Measurements from ENCODE around the gene GOLIM4. TPM values are rescaled to one million over a fixed set of nuclear protein-coding genes. Genes with fewer than 3 reads are reported as not detected.

Gene GOLIM4
- total and polyA plus RNA-seq, 2 experiments from 2014 or later = 34.4 to 50.5 TPM

GRCh38 chr3:167978071-167978470, 117.7 kb downstream of the GOLIM4 start:
- Histone ChIP-seq H3F3A (replicated peaks; ENCODE audit: low read depth) (no peaks in the 10 kb centered on the region), H3K4me2 (no peak overlapping the region), H3K4me1 (ENCODE audit: insufficient read depth) (no peaks in the 10 kb centered on the region), H3K4me3 (no peak overlapping the region), H2AFZ (no peak overlapping the region), H3K27me3 (ENCODE audit: insufficient read depth) (no peaks in the 10 kb centered on the region), H3K36me3 (ENCODE audit: insufficient read depth) (no peaks in the 10 kb centered on the region), H3K79me2 (replicated peaks; ENCODE audit: insufficient read depth) (no peaks in the 10 kb centered on the region), H3K27ac (ENCODE audit: low read depth) (no peak overlapping the region), H3K9me2 (ENCODE audit: insufficient read depth) (no peaks in the 10 kb centered on the region), H4K20me1 (replicated peaks; ENCODE audit: insufficient read depth) (no peaks in the 10 kb centered on the region)
- no peaks in the 10 kb centered on the region for H3K27me3 Mint-ChIP-seq (ENCODE audit: insufficient read depth, low read depth, poor library complexity)
- H3K36me3 Mint-ChIP-seq (ENCODE audit: low read depth) = no peaks in the 10 kb centered on the region
- TF ChIP-seq ZNF114 (CRISPR knock-in tag; IDR thresholded peaks at IDR 0.05) = no peak
- TF ChIP-seq EZH2phosphoT487 (IDR thresholded peaks at IDR 0.05; ENCODE audit: unreplicated experiment) = no peak
- H3K4me1 Mint-ChIP-seq = no peaks in the 10 kb centered on the region
- no peak for ATAC-seq
- H3K4me3 Mint-ChIP-seq = no peak overlapping the region
- H3K9me3 Mint-ChIP-seq = no peaks in the 10 kb centered on the region
- no peak for DNase-seq (ENCODE audit: low spot score)
- no peak overlapping the region for H3K27ac Mint-ChIP-seq

- no peak for TF ChIP-seq CTCF (conservative IDR thresholded peaks at IDR 0.05; ENCODE audit: low read depth in 2 of 2)
- no peak for TF ChIP-seq CREB1 (CRISPR knock-in tag; IDR thresholded peaks at IDR 0.05; ENCODE audit: low read depth)
- TF ChIP-seq STAT1 (IDR thresholded peaks at IDR 0.05; ENCODE audit: unreplicated experiment) = no peak
- TF ChIP-seq ZNF462 (CRISPR knock-in tag; IDR thresholded peaks at IDR 0.05) = no peak
- Histone ChIP-seq H3K79me2 (replicated peaks; ENCODE audit: insufficient read depth) (no peaks in the 10 kb centered on the region), H3K36me3 (ENCODE audit: insufficient read depth) (no peaks in the 10 kb centered on the region), H3K4me2 (no peak overlapping the region), H3F3A (replicated peaks; ENCODE audit: low read depth) (no peaks in the 10 kb centered on the region), H4K20me1 (replicated peaks; ENCODE audit: insufficient read depth) (no peaks in the 10 kb centered on the region), H3K9me2 (ENCODE audit: insufficient read depth) (no peaks in the 10 kb centered on the region), H3K27me3 (ENCODE audit: insufficient read depth) (no peaks in the 10 kb centered on the region), H3K4me1 (ENCODE audit: insufficient read depth) (no peaks in the 10 kb centered on the region), H3K27ac (ENCODE audit: low read depth) (no peak overlapping the region), H2AFZ (no peak overlapping the region), H3K4me3 (no peak overlapping the region)
- no peak for DNase-seq (ENCODE audit: low spot score)
- H3K4me3 Mint-ChIP-seq = no peak overlapping the region
- no peaks in the 10 kb centered on the region for H3K36me3 Mint-ChIP-seq (ENCODE audit: low read depth)
- no peaks in the 10 kb centered on the region for H3K4me1 Mint-ChIP-seq
- no peaks in the 10 kb centered on the region for H3K9me3 Mint-ChIP-seq
- no peaks in the 10 kb centered on the region for H3K27me3 Mint-ChIP-seq (ENCODE audit: insufficient read depth, low read depth, poor library complexity)
- no peak overlapping the region for H3K27ac Mint-ChIP-seq
- ATAC-seq = no peak
Measured at GRCh38 chr3:167976516-167977361, 119.0 kb downstream of the GOLIM4 start.
